ENCODE data around the gene OSTM1. TPM values are rescaled to one million over a fixed set of nuclear protein-coding genes. Genes with fewer than 3 reads are reported as not detected.

OSTM1 gene, protein sequence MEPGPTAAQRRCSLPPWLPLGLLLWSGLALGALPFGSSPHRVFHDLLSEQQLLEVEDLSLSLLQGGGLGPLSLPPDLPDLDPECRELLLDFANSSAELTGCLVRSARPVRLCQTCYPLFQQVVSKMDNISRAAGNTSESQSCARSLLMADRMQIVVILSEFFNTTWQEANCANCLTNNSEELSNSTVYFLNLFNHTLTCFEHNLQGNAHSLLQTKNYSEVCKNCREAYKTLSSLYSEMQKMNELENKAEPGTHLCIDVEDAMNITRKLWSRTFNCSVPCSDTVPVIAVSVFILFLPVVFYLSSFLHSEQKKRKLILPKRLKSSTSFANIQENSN
- 15.2 to 27.0 TPM (median 24.6 TPM) in 5 replicates for total RNA-seq (2022; extraction: Qiagen RNA extraction; ENCODE audit: low read depth)

GRCh38 chr6:108074359-108075144 is at the start of gene OSTM1:
OSTM1 (minus strand) TSS chr6:108074741; CDS start chr6:108074651, 90 bp downstream.

Other genes starting within 250 kb of the OSTM1 start
- 19.8 to 28.4 TPM (median 23.9 TPM) in 5 replicates for gene SEC63, start 116.5 kb downstream of the OSTM1 start, total RNA-seq (2022; extraction: Qiagen RNA extraction; ENCODE audit: low read depth)
- gene NR2E1, start 91.3 kb upstream of the OSTM1 start, total RNA-seq (2022; extraction: Qiagen RNA extraction; ENCODE audit: low read depth), result not detected in 5 replicates
- 72.8 to 118 TPM (median 114 TPM) in 5 replicates for gene SNX3, start 186.3 kb upstream of the OSTM1 start, total RNA-seq (2022; extraction: Qiagen RNA extraction; ENCODE audit: low read depth)
- 0.89 to 1.7 TPM (median 1.4 TPM) in 5 replicates for gene AFG1L, start 220.3 kb upstream of the OSTM1 start, total RNA-seq (2022; extraction: Qiagen RNA extraction; ENCODE audit: low read depth)